ENCODE measurements around the gene SPHK2. TPM values are rescaled to one million over a fixed set of nuclear protein-coding genes. Genes with fewer than 3 reads are reported as not detected.

The SPHK2 gene
- total and polyA plus RNA-seq, 3 donors from 2014 or later, result 31.2 to 47.6 (median 43.1) TPM

GRCh38 chr19:48635966-48636858 is 16.9 kb downstream of the SPHK2 start:
- no peaks in the 10 kb centered on the region for H3K27me3 ChIP-seq
- intact Hi-C loops (cut with DNase I; ENCODE audit: low total_unique reads), result no loop called here
- H3K9me3 ChIP-seq, result no peaks in the 10 kb centered on the region
- H3K36me3 ChIP-seq (ENCODE audit: low read depth, missing control alignments), result no peaks in the 10 kb centered on the region
- 1% methylated on average over 21 to 35 of the region's 35 CpGs for WGBS, 2 donors
- peak overlapping the region; percentile 72 to 82 for H3K4me3 ChIP-seq
- peak; percentile 77 for DNase-seq
- H3K4me1 ChIP-seq, result peaks cover 37% of the 10 kb centered on the region
- peak overlapping the region; percentile 98 to 99 for H3K27ac ChIP-seq
- no peak for TF ChIP-seq POLR2A (IDR thresholded peaks at IDR 0.05)
- TF ChIP-seq CTCF (IDR thresholded peaks at IDR 0.05), result no peak

GRCh38 chr19:48636859-48637448 is 17.6 kb downstream of the SPHK2 start, which contains the start of gene DBP:
TSS of gene DBP (minus strand) at chr19:48637379. CDS start at chr19:48636994, 385 bp downstream.
- WGBS, 2 donors, result 1% methylated on average over 35 of the region's 40 CpGs; no CpG with 5 or more reads in 1 of the 2 donors
- H3K9me3 ChIP-seq, result no peaks in the 10 kb centered on the region
- H3K4me3 ChIP-seq, result peak within 1 kb of the TSS; percentile 72 to 82
- peak within 1 kb of the TSS; percentile 98 to 99 for H3K27ac ChIP-seq
- peak; percentile 60 for TF ChIP-seq POLR2A (IDR thresholded peaks at IDR 0.05)
- no peak for TF ChIP-seq CTCF (IDR thresholded peaks at IDR 0.05)
- intact Hi-C loops (cut with DNase I; ENCODE audit: low total_unique reads), result no loop called here
- H3K36me3 ChIP-seq (ENCODE audit: low read depth, missing control alignments), result no peaks in the 10 kb centered on the region
- peaks cover 36% of the 10 kb centered on the region for H3K4me1 ChIP-seq
- no peaks in the 10 kb centered on the region for H3K27me3 ChIP-seq
- DNase-seq, result no peak

- peak in 1 of 3 experiments; percentile 12 for TF ChIP-seq CTCF (IDR thresholded peaks at IDR 0.05)
- TF ChIP-seq POLR2A (IDR thresholded peaks at IDR 0.05), result no peak
- Histone ChIP-seq H3K36me3 (ENCODE audit: low read depth, missing control alignments) (no peaks in the 10 kb centered on the region), H3K4me1 (peaks cover 31% of the 10 kb centered on the region), H3K4me3 (peak overlapping the region; percentile 72 to 82), H3K9me3 (no peaks in the 10 kb centered on the region), H3K27me3 (no peaks in the 10 kb centered on the region), H3K27ac (peak overlapping the region; percentile 98 to 99)
- intact Hi-C loops (cut with DNase I; ENCODE audit: low total_unique reads), result no loop called here
- WGBS, 2 donors, result 0% methylated on average over 12 to 38 of the region's 38 CpGs
- peak; percentile 100 for DNase-seq
Measured at GRCh38 chr19:48637449-48637947, 18.2 kb downstream of the SPHK2 start.

GRCh38 chr19:48637948-48638830 is 18.9 kb downstream of the SPHK2 start:
- Histone ChIP-seq H3K4me1 (peaks cover 24% of the 10 kb centered on the region), H3K27ac (peak overlapping the region; percentile 98 to 99), H3K36me3 (ENCODE audit: low read depth, missing control alignments) (no peaks in the 10 kb centered on the region), H3K4me3 (peak overlapping the region; percentile 72 to 82), H3K9me3 (no peaks in the 10 kb centered on the region), H3K27me3 (no peaks in the 10 kb centered on the region)
- WGBS, 2 donors, result 4 to 5% methylated on average over 28 to 29 of the region's 29 CpGs
- peak; percentile 95 for DNase-seq
- peak in 1 of 3 experiments; percentile 11 for TF ChIP-seq CTCF (IDR thresholded peaks at IDR 0.05)
- TF ChIP-seq POLR2A (IDR thresholded peaks at IDR 0.05), result peak; percentile 15
- intact Hi-C loops (cut with DNase I; ENCODE audit: low total_unique reads), result no loop called here
